Panc1 (cell line): ENCODE results near the gene PPP1R27.

ENCODE experiments used
- SIN3A ChIP-seq: IDR thresholded peaks from 2 replicates; pipeline ENCODE4 v1.6.1; 2012; ENCODE audit warnings: low read depth, mild to moderate bottlenecking, low read length, moderate library complexity, borderline replicate concordance; ENCODE audit not compliant: insufficient read depth
- TF ChIP-seq, protein P1 (sequence below): fragments of 450-650 bp; IDR thresholded peaks from 2 replicates; pipeline ENCODE4 v1.5.1; 2017; ENCODE audit warnings: mild to moderate bottlenecking

DNA sequence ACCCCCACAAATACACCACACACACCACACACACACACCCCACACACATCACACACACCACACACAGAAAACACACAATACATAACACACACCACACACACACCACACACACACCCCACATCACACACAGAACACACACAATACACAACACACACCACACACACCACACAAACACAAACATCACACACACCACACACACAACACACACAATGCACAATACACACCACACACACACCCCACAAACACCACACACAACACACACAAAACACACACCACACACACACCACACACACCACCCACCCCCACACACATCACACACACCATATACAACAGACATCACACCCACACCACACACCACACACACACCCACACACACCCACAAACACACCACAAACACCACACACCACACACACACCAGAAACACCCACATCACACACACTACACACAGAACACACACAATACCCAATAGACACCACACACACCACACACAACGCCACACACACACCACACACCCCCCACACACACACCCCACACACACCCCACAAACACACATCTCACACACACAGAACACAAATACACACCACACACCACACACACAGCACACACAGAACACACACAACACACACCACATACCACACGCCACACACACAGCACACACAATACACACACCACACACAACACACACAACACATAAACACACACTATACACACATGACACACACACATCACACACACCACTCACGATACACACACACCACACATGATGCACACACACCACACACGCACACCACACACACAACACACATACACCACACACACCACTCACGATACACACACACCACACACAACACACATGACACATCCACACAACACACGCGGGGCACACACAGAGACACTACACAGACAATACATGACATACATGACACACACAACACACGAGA lies 41.9 kb downstream of the PPP1R27 start:
- TF ChIP-seq, protein P1, sequence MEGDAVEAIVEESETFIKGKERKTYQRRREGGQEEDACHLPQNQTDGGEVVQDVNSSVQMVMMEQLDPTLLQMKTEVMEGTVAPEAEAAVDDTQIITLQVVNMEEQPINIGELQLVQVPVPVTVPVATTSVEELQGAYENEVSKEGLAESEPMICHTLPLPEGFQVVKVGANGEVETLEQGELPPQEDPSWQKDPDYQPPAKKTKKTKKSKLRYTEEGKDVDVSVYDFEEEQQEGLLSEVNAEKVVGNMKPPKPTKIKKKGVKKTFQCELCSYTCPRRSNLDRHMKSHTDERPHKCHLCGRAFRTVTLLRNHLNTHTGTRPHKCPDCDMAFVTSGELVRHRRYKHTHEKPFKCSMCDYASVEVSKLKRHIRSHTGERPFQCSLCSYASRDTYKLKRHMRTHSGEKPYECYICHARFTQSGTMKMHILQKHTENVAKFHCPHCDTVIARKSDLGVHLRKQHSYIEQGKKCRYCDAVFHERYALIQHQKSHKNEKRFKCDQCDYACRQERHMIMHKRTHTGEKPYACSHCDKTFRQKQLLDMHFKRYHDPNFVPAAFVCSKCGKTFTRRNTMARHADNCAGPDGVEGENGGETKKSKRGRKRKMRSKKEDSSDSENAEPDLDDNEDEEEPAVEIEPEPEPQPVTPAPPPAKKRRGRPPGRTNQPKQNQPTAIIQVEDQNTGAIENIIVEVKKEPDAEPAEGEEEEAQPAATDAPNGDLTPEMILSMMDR = no peak
- no peak for TF ChIP-seq SIN3A
